HG03139 (cell line): ENCODE results near the gene ENAM.
A peak's percentile ranks its signal among the peaks of the same experiment; 100 is the strongest.

Experiments used
- ATAC-seq: cut with Tn5 transposase; IDR thresholded peaks from one replicate; pipeline ENCODE4 v1.9.1; 2021; ENCODE audit not compliant: unreplicated experiment

ENAM gene

GRCh38 chr4:70628444-70628843, at the start of gene ENAM:
ENAM (plus strand) TSS chr4:70628744; CDS start chr4:70629501, 757 bp downstream.
- ATAC-seq: no peak

- ATAC-seq: no peak
These were observed 46.6 kb upstream of the ENAM start for GRCh38 chr4:70581980-70582379.

GRCh38 chr4:70583952-70584834, 44.4 kb upstream of the ENAM start:
- ATAC-seq: no peak

- no peak for ATAC-seq
These were observed 41.7 kb upstream of the ENAM start for GRCh38 chr4:70586841-70587240.

- peak; percentile 94 for ATAC-seq
These were observed 38.8 kb upstream of the ENAM start for GRCh38 chr4:70589785-70590184.

- ATAC-seq: no peak
These were observed 36.5 kb upstream of the ENAM start, which contains the start of gene AMBN for GRCh38 chr4:70591955-70592582. AMBN (plus strand) TSS chr4:70592256; CDS start chr4:70592359, 103 bp downstream.

GRCh38 chr4:70594196-70594595, 34.3 kb upstream of the ENAM start:
- no peak for ATAC-seq

- ATAC-seq: no peak
These were observed 28.2 kb upstream of the ENAM start for GRCh38 chr4:70600305-70600704.

- no peak for ATAC-seq
These were observed 27.6 kb upstream of the ENAM start for GRCh38 chr4:70600977-70601376.

GRCh38 chr4:70601422-70602039, 27.0 kb upstream of the ENAM start:
- peak; percentile 98 for ATAC-seq

GRCh38 chr4:70603856-70604255, 24.7 kb upstream of the ENAM start:
- no peak for ATAC-seq

- ATAC-seq: no peak
These were observed 22.1 kb upstream of the ENAM start for GRCh38 chr4:70606459-70606858.

- no peak for ATAC-seq
These were observed 21.1 kb upstream of the ENAM start for GRCh38 chr4:70607334-70607853.

GRCh38 chr4:70608324-70608723, 20.2 kb upstream of the ENAM start:
- no peak for ATAC-seq

- ATAC-seq: peak; percentile 60
These were observed 15.0 kb upstream of the ENAM start for GRCh38 chr4:70613306-70614183.

GRCh38 chr4:70614184-70614555, 14.4 kb upstream of the ENAM start:
- no peak for ATAC-seq

GRCh38 chr4:70619288-70619687, 9.3 kb upstream of the ENAM start:
- no peak for ATAC-seq

- ATAC-seq: no peak
These were observed 8.8 kb upstream of the ENAM start for GRCh38 chr4:70619778-70620177.

- no peak for ATAC-seq
These were observed 5.2 kb upstream of the ENAM start for GRCh38 chr4:70623323-70623722.

GRCh38 chr4:70624226-70624793, 4.2 kb upstream of the ENAM start:
- no peak for ATAC-seq
